ENCODE results near the gene RNF152. TPM values are rescaled to one million over a fixed set of nuclear protein-coding genes. Genes with fewer than 3 reads are reported as not detected.

Gene RNF152
- total and polyA plus RNA-seq, 2 of the 4 experiments (the other 2 are of a cell fraction) = 7.5 to 18.5 TPM

- peak overlapping the region; percentile 82; the same call in 2 of the 3 replicates for H2BK15ac ChIP-seq (ENCODE audit: low read depth, low read length)
- peaks cover 7% of the 10 kb centered on the region; the same call in 1 of the 2 replicates for H3K9me1 ChIP-seq (ENCODE audit: insufficient read depth, low read length)
- H4K91ac ChIP-seq (ENCODE audit: insufficient read depth, low read depth, low read length) = no peak overlapping the region
- peaks cover 2 to 24% of the 10 kb centered on the region in 2 experiments for H3K79me1 ChIP-seq (ENCODE audit: low read depth in 1 of 2, low read length in 2 of 2)
- peak overlapping the region; percentile 15; the same call in 1 of the 2 replicates for H3K14ac ChIP-seq (replicated peaks; ENCODE audit: low read depth, low read length)
- H3K23ac ChIP-seq (ENCODE audit: low read depth, low read length) = peak overlapping the region; percentile 18; the same call in 1 of the 2 replicates
- no peak overlapping the region for H4K8ac ChIP-seq (ENCODE audit: low read depth in 2 of 2, low read length in 2 of 2)
- intact Hi-C loops (cut with micrococcal nuclease) (no loop called here), dilution Hi-C loops (cut with HindIII; ENCODE audit: low sequenced_read_pairs, unreplicated experiment) (no loop called here), in situ Hi-C loops (cut with MboI; ENCODE audit: low sequenced_read_pairs) (no loop called here)
- no peak overlapping the region for H3K27ac ChIP-seq (ENCODE audit: insufficient read depth, low read length)
- WGBS, 2 experiments (ENCODE audit: extremely low coverage in 2 of 2, insufficient read length in 1 of 2) = 0% methylated on average over 1 of the region's 4 CpGs; no CpG with 5 or more reads in 1 of the 2 experiments
- CTCF ChIA-PET = no interaction called here
- peaks cover 18% of the 10 kb centered on the region for H3K4me1 ChIP-seq (ENCODE audit: control insufficient read depth, insufficient read depth, low read length)
- H3K4me2 ChIP-seq (ENCODE audit: low read depth, low read length) = peak overlapping the region; percentile 72
- DNase-seq (peak; percentile 72), ATAC-seq (ENCODE audit: low read depth) (peak; percentile 58)
- no TSS peak for BruUV-seq (replicated peaks)
- peak overlapping the region; percentile 35; the same call in 1 of the 2 replicates for H2BK120ac ChIP-seq (ENCODE audit: low read depth, low read length)
- H3K56ac ChIP-seq (ENCODE audit: extremely low read depth, insufficient read depth, low read length) = no peak overlapping the region
- H2AK5ac ChIP-seq (ENCODE audit: low read depth, low read length) = peak overlapping the region; percentile 54
- H3K18ac ChIP-seq (ENCODE audit: low read depth, low read length) = peak overlapping the region; percentile 82
- peaks cover 2% of the 10 kb centered on the region for H3K36me3 ChIP-seq (ENCODE audit: control insufficient read depth, insufficient read depth, low read length)
- POLR2A ChIA-PET (ENCODE audit: unreplicated experiment) = no interaction called here
- H2BK5ac ChIP-seq (ENCODE audit: low read depth, low read length, poor library complexity, severe bottlenecking) = peak overlapping the region; percentile 10
- no peaks in the 10 kb centered on the region for H3K9me3 ChIP-seq (ENCODE audit: control insufficient read depth, insufficient read depth, low read length)
- no peak overlapping the region for H2AK9ac ChIP-seq (replicated peaks; ENCODE audit: low read depth, low read length, poor library complexity)
- peak overlapping the region; percentile 8; the same call in 1 of the 2 replicates for H3K4ac ChIP-seq (ENCODE audit: low read depth, low read length)
- H4K20me1 ChIP-seq (ENCODE audit: insufficient read depth, low read length) = peaks cover 8% of the 10 kb centered on the region; the same call in 1 of the 2 replicates
- H3K9ac ChIP-seq (ENCODE audit: low read depth, low read length) = no peak overlapping the region
- no peak overlapping the region for H2AFZ ChIP-seq (replicated peaks; ENCODE audit: low read length, poor library complexity)
- H3K27me3 ChIP-seq (ENCODE audit: control insufficient read depth, insufficient read depth, low read length) = no peaks in the 10 kb centered on the region
- TF ChIP-seq CEBPB (IDR thresholded peaks at IDR 0.05; ENCODE audit: low read depth, low read length) (no peak), FOS (IDR thresholded peaks at IDR 0.05; ENCODE audit: low read depth, low read length) (peak; percentile 23; the same call in 1 of the 2 replicates), MAFK (IDR thresholded peaks at IDR 0.05; ENCODE audit: low read depth, low read length) (no peak), CHD1 (IDR thresholded peaks at IDR 0.05; ENCODE audit: low read depth, low read length) (no peak), BHLHE40 (IDR thresholded peaks at IDR 0.05; ENCODE audit: low read depth, low read length) (peak; percentile 25; the same call in 1 of the 2 replicates), USF2 (IDR thresholded peaks at IDR 0.05; ENCODE audit: low read depth, low read length) (no peak), RFX5 (IDR thresholded peaks at IDR 0.05; ENCODE audit: low read depth, low read length) (no peak), ELK1 (IDR thresholded peaks at IDR 0.05; ENCODE audit: borderline replicate concordance, low read depth, low read length) (no peak), MAZ (IDR thresholded peaks at IDR 0.05; ENCODE audit: borderline replicate concordance, low read depth, low read length) (no peak), RAD21 (IDR thresholded peaks at IDR 0.05; ENCODE audit: low read length) (no peak)
- no peak overlapping the region for H3K4me3 ChIP-seq (ENCODE audit: insufficient read depth, low read depth, low read length)
- H2BK20ac ChIP-seq (ENCODE audit: low read depth, low read length) = peak overlapping the region; percentile 9; the same call in 1 of the 2 replicates
- 0 out of 2 replicates have a peak overlapping the region, but pooled peaks have one; percentile 42 for H4K5ac ChIP-seq (ENCODE audit: low read depth, low read length)
Measured at GRCh38 chr18:61833978-61834377, 58.8 kb downstream of the RNF152 start.

All from IMR-90 (cell line).